ENCODE results near the gene MORC4.

Gene MORC4

DNA sequence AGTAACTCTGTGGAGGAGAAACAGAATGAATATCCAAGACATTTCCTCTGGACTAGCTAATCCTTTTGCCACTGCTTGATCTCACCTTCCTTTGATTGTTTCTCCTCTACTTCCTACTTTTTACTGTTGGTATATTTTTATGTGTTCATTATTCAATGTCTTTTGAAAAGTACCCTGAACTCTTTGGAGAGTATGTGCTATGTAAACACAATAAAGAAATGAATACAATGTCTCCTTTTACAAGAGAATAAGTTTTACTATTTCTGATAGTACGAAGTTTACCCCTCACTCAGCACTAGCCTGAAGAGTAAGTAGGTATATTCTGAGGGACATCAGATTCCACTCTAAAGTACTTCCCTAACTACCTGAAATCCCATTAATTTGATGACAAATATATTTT lies 59.9 kb downstream of the MORC4 start:
- Histone ChIP-seq H3K4me3 (no peak overlapping the region), H3K9ac (no peak overlapping the region), H3K4me1 (no peaks in the 10 kb centered on the region), H3K4me2 (no peak overlapping the region), H3K27ac (no peak overlapping the region), H4K20me1 (peaks cover 6% of the 10 kb centered on the region; the same call in 1 of the 2 replicates), H3K36me3 (no peaks in the 10 kb centered on the region; the same call in 1 of the 2 replicates), H3K27me3 (peaks cover 98% of the 10 kb centered on the region), H3K9me3 (no peaks in the 10 kb centered on the region)
- no peak for TF ChIP-seq Cebpa-rat (IDR thresholded peaks at IDR 0.05)

GRCh38 chrX:106939566-106939965 lies 60.4 kb downstream of the MORC4 start:
- Histone ChIP-seq H3K4me1 (no peaks in the 10 kb centered on the region), H3K36me3 (no peaks in the 10 kb centered on the region; the same call in 1 of the 2 replicates), H3K4me3 (no peak overlapping the region), H3K9me3 (no peaks in the 10 kb centered on the region), H3K9ac (no peak overlapping the region), H3K4me2 (no peak overlapping the region), H3K27ac (no peak overlapping the region), H4K20me1 (peaks cover 6% of the 10 kb centered on the region; the same call in 1 of the 2 replicates), H3K27me3 (peaks cover 96% of the 10 kb centered on the region)
- no peak for TF ChIP-seq Cebpa-rat (IDR thresholded peaks at IDR 0.05)

- Histone ChIP-seq H3K9ac (no peak overlapping the region), H3K27ac (no peak overlapping the region), H3K27me3 (peaks cover 90% of the 10 kb centered on the region), H3K4me1 (peaks cover 8% of the 10 kb centered on the region; the same call in 1 of the 2 replicates), H4K20me1 (peaks cover 6% of the 10 kb centered on the region; the same call in 1 of the 2 replicates), H3K4me3 (no peak overlapping the region), H3K36me3 (no peaks in the 10 kb centered on the region), H3K4me2 (no peak overlapping the region), H3K9me3 (no peaks in the 10 kb centered on the region)
- TF ChIP-seq Cebpa-rat (IDR thresholded peaks at IDR 0.05): no peak
Observed at GRCh38 chrX:106936246-106936645, 63.8 kb downstream of the MORC4 start.

DNA sequence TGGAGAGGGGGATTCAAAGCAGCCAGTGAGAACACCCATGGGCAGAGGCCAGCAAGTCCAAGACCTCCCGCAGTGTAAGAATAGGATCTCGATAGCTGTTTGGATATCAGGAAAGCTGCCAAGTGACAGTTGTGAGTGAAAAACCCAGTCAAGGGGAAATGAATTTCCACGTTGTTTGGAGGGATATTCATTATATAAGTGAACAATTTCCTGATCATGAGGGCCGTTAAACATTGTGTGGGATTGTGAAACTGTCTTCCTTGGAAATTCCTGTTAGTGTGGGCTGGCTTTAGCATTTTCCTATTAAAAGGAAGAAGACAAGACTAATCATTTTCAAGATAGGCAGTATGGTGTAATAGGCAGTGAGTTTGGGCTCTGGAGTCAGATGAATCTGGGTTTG lies 64.8 kb downstream of the MORC4 start:
- Histone ChIP-seq H3K27ac (no peak overlapping the region), H3K4me2 (no peak overlapping the region), H4K20me1 (peaks cover 6% of the 10 kb centered on the region; the same call in 1 of the 2 replicates), H3K9me3 (no peaks in the 10 kb centered on the region), H3K4me3 (no peak overlapping the region), H3K9ac (no peak overlapping the region), H3K27me3 (peaks cover 92% of the 10 kb centered on the region), H3K4me1 (peaks cover 8% of the 10 kb centered on the region; the same call in 1 of the 2 replicates), H3K36me3 (no peaks in the 10 kb centered on the region)
- no peak for TF ChIP-seq Cebpa-rat (IDR thresholded peaks at IDR 0.05)

DNA sequence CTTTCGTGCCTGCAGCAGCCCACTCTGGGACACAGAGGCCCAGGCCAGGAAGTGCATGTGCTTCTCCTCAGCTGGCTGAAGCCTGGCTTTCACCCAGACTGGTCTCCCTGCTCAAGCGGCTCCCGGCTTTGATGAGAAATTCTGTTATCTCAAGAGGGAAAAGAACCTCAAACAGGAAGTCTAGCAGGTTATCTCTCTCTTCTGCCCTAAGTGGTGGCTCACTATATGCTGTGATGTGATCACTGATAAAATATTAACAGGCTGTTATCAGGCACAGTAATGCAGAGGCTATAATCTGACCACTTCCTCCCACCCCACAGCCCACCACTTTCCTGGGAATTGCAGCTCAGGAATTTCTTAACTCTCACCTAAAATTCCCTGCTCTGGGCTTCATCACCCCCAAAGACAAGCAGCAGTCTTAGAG lies 66.5 kb downstream of the MORC4 start:
- Histone ChIP-seq H3K4me2 (peak overlapping the region; percentile 10; the same call in 1 of the 2 replicates), H3K9ac (no peak overlapping the region), H3K27ac (no peak overlapping the region), H3K4me3 (no peak overlapping the region), H3K9me3 (no peaks in the 10 kb centered on the region), H3K4me1 (peaks cover 8% of the 10 kb centered on the region; the same call in 1 of the 2 replicates), H3K36me3 (no peaks in the 10 kb centered on the region), H3K27me3 (peaks cover 92% of the 10 kb centered on the region), H4K20me1 (peaks cover 5% of the 10 kb centered on the region; the same call in 1 of the 2 replicates)
- no peak for TF ChIP-seq Cebpa-rat (IDR thresholded peaks at IDR 0.05)

DNA sequence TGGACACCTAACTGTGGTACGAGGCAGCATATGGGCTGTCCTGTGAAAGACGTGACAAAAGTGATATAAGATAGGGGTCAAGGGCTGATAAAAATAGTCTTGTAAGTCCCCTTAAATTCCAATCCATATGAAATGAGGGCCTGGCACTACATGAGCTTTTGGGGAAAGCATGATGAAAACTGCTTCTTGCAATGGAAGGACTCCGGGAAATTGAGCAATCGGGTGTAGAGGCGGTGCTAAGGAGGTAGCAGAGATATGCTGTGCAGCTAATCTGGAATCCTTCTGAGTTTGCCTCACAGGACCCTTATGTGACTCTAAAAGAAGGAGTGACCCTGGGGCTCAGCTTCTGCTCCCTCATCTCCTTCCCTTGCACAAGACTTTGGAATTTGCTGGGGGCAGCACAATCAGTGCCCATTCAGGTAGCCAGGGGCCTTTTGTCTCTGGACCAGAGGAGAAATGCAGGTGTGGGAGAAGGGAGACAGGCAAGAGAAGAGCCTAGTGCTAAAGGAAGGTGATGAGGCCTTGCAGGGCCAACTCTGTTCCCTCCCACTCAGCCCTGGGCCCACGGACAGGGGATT lies 67.0 kb downstream of the MORC4 start:
- H4K20me1 ChIP-seq: no peaks in the 10 kb centered on the region; the same call in 1 of the 2 replicates
- H3K36me3 ChIP-seq: no peaks in the 10 kb centered on the region
- H3K4me3 ChIP-seq: no peak overlapping the region
- no peak for TF ChIP-seq Cebpa-rat (IDR thresholded peaks at IDR 0.05)
- H3K9ac ChIP-seq: no peak overlapping the region
- H3K9me3 ChIP-seq: no peaks in the 10 kb centered on the region
- H3K4me2 ChIP-seq: peak overlapping the region; percentile 10; the same call in 1 of the 2 replicates
- peaks cover 8% of the 10 kb centered on the region; the same call in 1 of the 2 replicates for H3K4me1 ChIP-seq
- peaks cover 92% of the 10 kb centered on the region for H3K27me3 ChIP-seq
- no peak overlapping the region for H3K27ac ChIP-seq

DNA sequence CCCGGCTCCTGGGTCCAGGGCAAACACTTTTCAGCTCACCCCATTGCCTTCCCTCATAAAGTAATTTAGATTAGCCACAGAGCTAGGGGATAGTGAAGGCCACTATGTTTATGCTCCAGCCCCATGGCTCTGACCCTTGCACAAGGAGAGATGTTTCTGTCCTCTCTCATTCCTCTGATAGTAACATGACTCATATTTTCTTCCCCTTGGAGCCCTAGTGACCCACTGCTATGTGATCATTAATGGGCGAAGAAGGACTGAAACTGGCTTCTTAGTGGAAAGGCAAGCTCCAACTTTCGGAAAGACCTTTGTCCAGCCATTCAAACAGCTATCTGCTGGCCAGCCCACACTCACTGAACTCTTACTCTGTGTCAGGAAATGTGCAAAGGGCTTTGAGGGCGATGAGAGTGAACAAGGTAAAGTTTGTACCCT lies 67.5 kb downstream of the MORC4 start:
- Histone ChIP-seq H3K4me3 (no peak overlapping the region), H3K4me1 (peaks cover 8% of the 10 kb centered on the region; the same call in 1 of the 2 replicates), H4K20me1 (no peaks in the 10 kb centered on the region; the same call in 1 of the 2 replicates), H3K9ac (no peak overlapping the region), H3K4me2 (no peak overlapping the region), H3K27me3 (peaks cover 92% of the 10 kb centered on the region), H3K36me3 (no peaks in the 10 kb centered on the region), H3K9me3 (no peaks in the 10 kb centered on the region), H3K27ac (no peak overlapping the region)
- TF ChIP-seq Cebpa-rat (IDR thresholded peaks at IDR 0.05): no peak

DNA sequence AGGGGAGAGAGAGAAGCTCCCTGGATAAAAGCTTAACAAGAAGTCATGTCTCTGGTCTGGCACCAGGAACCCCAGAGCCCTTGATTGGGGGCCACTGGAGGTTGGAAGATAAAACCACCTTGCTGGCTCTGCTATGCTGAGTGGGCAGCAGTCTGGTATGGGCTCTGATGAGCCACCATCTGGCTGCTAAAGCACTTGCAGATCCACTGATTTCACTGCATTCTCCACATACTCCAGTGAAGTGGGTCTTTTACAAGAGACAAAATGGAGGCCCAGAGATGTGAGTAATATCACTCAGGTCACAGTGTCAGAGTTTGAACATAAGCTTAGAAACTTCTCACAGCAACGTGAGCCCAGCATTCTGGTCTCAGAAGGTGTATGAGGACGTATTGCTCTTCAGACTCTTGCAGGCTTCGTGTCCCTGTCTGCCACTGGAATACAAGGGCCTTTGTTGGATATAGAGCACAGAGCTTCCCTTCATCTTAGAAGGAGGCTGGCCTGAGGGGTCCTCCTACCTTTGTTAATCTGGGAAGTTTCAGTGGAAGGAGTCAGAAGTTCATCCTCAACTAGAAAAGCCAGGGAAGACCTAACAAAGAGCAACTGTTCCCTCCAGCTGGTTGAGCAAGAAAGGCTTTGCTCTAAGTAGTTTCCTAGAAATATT lies 68.1 kb downstream of the MORC4 start:
- H4K20me1 ChIP-seq: no peaks in the 10 kb centered on the region; the same call in 1 of the 2 replicates
- peaks cover 92% of the 10 kb centered on the region for H3K27me3 ChIP-seq
- H3K36me3 ChIP-seq: no peaks in the 10 kb centered on the region
- no peak overlapping the region for H3K4me3 ChIP-seq
- H3K4me2 ChIP-seq: no peak overlapping the region
- H3K4me1 ChIP-seq: peaks cover 8% of the 10 kb centered on the region; the same call in 1 of the 2 replicates
- H3K27ac ChIP-seq: no peak overlapping the region
- no peak overlapping the region for H3K9ac ChIP-seq
- no peaks in the 10 kb centered on the region for H3K9me3 ChIP-seq
- TF ChIP-seq Cebpa-rat (IDR thresholded peaks at IDR 0.05): no peak

DNA sequence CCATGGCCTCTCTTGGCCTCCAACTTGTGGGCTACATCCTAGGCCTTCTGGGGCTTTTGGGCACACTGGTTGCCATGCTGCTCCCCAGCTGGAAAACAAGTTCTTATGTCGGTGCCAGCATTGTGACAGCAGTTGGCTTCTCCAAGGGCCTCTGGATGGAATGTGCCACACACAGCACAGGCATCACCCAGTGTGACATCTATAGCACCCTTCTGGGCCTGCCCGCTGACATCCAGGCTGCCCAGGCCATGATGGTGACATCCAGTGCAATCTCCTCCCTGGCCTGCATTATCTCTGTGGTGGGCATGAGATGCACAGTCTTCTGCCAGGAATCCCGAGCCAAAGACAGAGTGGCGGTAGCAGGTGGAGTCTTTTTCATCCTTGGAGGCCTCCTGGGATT lies 71.8 kb downstream of the MORC4 start:
- H3K4me2 ChIP-seq: no peak overlapping the region
- H3K9me3 ChIP-seq: no peaks in the 10 kb centered on the region
- H3K4me3 ChIP-seq: no peak overlapping the region
- H3K9ac ChIP-seq: no peak overlapping the region
- peaks cover 2% of the 10 kb centered on the region; the same call in 1 of the 2 replicates for H3K4me1 ChIP-seq
- H4K20me1 ChIP-seq: no peaks in the 10 kb centered on the region; the same call in 1 of the 2 replicates
- no peak for TF ChIP-seq Cebpa-rat (IDR thresholded peaks at IDR 0.05)
- H3K27me3 ChIP-seq: peaks cover 87% of the 10 kb centered on the region
- no peaks in the 10 kb centered on the region for H3K36me3 ChIP-seq
- H3K27ac ChIP-seq: no peak overlapping the region

DNA sequence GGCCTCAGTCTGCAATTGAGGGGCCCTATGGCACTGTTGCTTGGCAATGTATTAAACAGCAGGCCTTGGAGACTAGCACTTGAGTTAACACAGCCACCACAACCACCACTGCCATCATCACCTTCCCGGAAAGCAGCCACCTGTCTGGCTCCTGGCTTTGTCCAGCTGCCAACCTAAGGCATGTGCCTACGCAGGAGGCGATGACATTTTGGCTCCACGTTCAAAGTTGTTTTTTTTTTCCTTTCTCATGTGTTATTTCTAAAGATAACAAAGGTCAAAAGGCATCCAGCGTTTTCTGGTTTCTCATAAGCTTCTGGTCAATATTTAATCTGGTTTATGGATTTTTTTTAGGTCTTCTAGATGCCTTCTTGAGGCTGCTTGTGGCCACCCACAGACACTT lies 72.3 kb downstream of the MORC4 start:
- peaks cover 87% of the 10 kb centered on the region for H3K27me3 ChIP-seq
- no peaks in the 10 kb centered on the region for H3K4me1 ChIP-seq

More for the DNA sequence above, 72.3 kb downstream of the MORC4 start:
- H4K20me1 ChIP-seq: no peaks in the 10 kb centered on the region; the same call in 1 of the 2 replicates
- H3K9me3 ChIP-seq: no peaks in the 10 kb centered on the region
- H3K27ac ChIP-seq: no peak overlapping the region
- H3K9ac ChIP-seq: no peak overlapping the region
- no peak overlapping the region for H3K4me3 ChIP-seq
- no peak overlapping the region for H3K4me2 ChIP-seq
- no peak for TF ChIP-seq Cebpa-rat (IDR thresholded peaks at IDR 0.05)
- no peaks in the 10 kb centered on the region for H3K36me3 ChIP-seq

Data from BLaER1 (cell line).